Dermis blood vessel endothelial cell (primary cell): Measurements from ENCODE around the gene NEK3. TPM values are rescaled to one million over a fixed set of nuclear protein-coding genes. Genes with fewer than 3 reads are reported as not detected.
"Not testable (repeated sequence)": the region's sequence is repeated elsewhere in the genome, so short reads cannot be mapped to it uniquely, and the experiment has no call there.

Experiments used
- DNase-seq: peaks from one replicate; pipeline ENCODE4 v3.0.0; 2010
- total RNA-seq: library from RNA; depleted of rRNA; stranded (reverse); fragments of >200 nt; gene quantifications from 2 replicates; pipeline ENCODE4 v1.2.3, GENCODE V29; 2014

Gene NEK3
- total RNA-seq, 1 donor from 2014 or later: 17.9 TPM

DNA sequence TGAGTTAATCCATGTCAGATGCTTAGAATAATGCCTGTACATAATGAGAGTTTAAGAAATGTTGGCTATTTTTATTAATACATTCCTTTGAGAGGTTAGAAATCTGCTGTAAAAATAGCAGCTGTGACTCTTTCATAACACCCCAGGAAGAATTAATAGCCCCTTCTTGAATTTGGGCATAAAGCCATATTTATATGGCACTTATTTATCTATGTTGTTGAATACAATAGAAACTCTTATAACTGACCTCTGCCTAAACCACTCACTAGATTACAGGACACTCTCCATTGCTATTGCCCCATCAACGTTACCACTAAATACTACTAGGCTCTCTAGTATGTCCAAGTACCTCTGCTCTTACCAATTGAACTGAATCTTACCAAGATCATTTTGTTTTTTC, 46.8 kb downstream of the NEK3 start:
- no peak for DNase-seq

- DNase-seq: no peak
These were observed 50.2 kb downstream of the NEK3 start for GRCh38 chr13:52109116-52109670.

DNA sequence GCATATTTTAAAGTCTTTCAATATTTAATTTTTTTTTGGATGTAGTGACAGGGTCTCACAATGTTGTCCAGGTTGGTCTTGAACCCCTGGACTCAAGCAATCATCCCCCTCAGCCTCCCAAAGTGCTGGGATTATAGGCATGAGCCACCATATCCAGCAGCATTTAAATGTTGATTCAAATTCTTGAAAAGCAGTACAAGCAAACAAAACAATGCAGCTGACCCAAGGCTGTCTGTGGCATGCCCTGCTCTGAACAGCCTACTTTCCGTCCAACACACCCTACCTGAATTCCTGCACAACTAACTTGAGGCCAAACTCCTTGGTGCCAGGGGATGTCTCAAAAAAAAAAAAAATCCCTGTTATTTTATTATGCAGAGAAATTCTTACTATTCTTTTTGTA, 53.6 kb downstream of the NEK3 start:
- no peak for DNase-seq

- no peak for DNase-seq
These were observed 54.8 kb downstream of the NEK3 start for GRCh38 chr13:52104624-52105023.

DNA sequence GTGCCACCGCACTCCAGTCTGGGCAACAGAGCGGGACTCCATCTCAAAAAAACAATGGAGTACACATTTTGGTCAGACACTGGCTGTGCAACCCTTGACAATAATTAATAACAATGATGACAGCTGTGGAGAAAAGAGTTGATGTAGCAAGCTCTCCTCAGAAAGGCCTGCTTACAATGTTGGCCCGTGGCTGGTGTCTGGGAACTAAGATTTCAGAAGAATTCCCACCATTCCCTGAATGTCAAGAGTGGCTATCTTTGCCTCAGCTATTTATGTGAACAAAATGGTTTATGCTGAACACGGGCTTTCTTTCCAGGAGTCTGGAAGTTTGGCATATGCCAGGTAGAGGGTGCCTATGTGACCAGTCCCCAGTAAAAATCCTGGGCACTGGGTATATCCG, 56.0 kb downstream of the NEK3 start:
- no peak for DNase-seq

DNA sequence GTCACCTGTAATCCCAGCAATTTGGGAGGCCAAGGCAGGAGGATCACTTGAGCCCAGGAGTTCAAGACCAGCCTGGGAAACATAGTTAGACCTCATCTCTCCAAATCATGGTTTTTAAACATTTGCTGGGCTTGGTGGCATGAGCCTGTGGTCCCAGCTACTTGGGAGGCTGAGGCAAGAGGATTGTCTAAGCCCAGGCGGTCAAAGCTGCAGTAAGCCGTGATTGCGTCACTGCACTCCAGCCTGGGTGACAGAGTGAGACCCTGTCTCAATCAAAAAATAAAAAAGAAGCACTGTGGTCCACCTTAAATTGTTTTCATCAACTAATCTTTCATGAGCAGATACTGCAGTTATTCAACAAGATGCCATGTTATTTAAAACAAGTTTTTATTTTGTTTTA, 57.0 kb downstream of the NEK3 start:
- not testable (repeated sequence) for DNase-seq

- DNase-seq: no peak
These were observed 62.2 kb downstream of the NEK3 start for GRCh38 chr13:52097197-52097596.

- no peak for DNase-seq
These were observed 62.6 kb downstream of the NEK3 start for GRCh38 chr13:52096748-52097147.

- DNase-seq: no peak
These were observed 63.3 kb downstream of the NEK3 start for GRCh38 chr13:52096062-52096461.

DNA sequence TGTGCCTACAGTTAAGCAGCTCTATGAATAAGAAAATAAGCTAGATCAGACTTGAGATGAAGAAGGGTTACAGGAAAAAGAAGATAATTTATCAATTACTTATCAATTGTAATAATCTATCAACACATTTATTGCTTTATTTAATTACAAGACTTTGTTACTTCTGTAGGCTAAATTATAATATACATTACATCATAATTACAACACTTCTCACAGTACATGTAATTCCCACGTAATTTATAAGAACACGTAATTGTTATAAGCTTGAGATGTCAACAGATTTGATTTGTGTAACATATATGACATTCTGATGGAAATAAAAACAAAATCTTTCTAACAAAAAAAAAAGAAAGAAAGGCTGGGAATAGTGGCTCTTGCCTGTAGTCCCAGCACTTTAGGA, 67.3 kb downstream of the NEK3 start:
- DNase-seq: no peak

GRCh38 chr13:52091473-52091872, 67.9 kb downstream of the NEK3 start:
- DNase-seq: no peak

GRCh38 chr13:52085421-52085820, 74.0 kb downstream of the NEK3 start:
- no peak for DNase-seq

DNA sequence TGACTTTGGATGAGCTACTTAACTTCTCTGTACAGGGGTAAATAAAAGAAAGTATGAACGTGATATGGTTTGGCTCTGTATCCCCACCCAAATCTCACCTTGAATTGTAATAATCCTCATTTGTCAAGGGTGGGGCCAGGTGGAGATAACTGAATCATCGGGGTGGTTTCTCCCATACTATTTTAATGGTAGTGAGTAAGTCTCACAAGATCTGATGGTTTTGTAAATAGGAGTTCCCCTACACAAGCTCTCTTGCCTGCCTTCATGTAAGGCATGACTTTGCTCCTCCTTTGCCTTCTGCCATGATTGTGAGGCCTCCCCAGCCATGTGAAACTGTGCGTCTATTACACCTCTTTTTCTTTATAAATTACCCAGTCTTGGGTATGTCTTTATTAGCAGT, 74.4 kb downstream of the NEK3 start:
- DNase-seq: not testable (repeated sequence)

Other genes with a start within 250 kb of the NEK3 start
- 6.1 and 12.3 TPM in 2 replicates for gene ATP7B, start 148.1 kb downstream of the NEK3 start, total RNA-seq
- 20.3 and 31.5 TPM in 2 replicates for gene ALG11, start 147.2 kb downstream of the NEK3 start, total RNA-seq
- 14.6 and 17.3 TPM in 2 replicates for gene UTP14C, start 134.9 kb downstream of the NEK3 start, total RNA-seq
- 0.05 and 0.34 TPM in 2 replicates for gene NEK5, start 30.5 kb downstream of the NEK3 start, total RNA-seq
- 80.3 and 83.1 TPM in 2 replicates for gene THSD1, start 246.6 kb upstream of the NEK3 start, total RNA-seq